ENCODE measurements around the gene DPP4. TPM values are rescaled to one million over a fixed set of nuclear protein-coding genes. Genes with fewer than 3 reads are reported as not detected.

DPP4 gene
- total and polyA plus RNA-seq, 2 experiments from 2014 or later = 149 to 218 TPM

DNA sequence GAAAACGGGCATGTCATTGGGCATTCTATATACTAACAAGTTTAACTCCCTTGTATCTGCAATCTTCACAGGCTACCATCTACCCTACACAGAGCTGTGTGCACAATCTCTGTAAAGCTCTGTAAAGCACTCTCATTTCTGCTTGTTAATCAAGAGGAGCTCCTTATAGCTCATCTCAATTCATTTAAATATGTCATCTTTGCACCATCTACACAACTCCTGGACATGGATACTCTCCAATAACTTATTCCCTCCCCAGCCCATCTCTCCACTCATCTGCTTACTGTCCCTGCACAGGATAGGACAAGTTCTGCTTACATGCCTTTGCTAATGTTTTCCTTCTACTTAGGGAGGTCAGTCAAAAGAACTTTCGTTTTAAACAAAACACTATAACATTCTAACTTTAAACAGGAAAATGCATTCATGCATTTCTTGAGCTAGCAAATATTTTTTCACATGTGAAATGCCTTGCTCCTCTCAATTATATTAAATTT is 61.4 kb downstream of the DPP4 start:
- no peak overlapping the region for H3K4me3 ChIP-seq
- peaks cover 13% of the 10 kb centered on the region for H3K4me1 ChIP-seq (ENCODE audit: insufficient read depth)
- H3K27ac ChIP-seq = no peak overlapping the region
- H3K36me3 ChIP-seq (replicated peaks; ENCODE audit: insufficient read depth, low read depth) = no peaks in the 10 kb centered on the region
- H4K20me1 ChIP-seq (ENCODE audit: insufficient read depth, poor library complexity, severe bottlenecking) = no peaks in the 10 kb centered on the region
- 71% methylated on average over 2 of the region's 2 CpGs for WGBS (ENCODE audit: low lambda C conversion rate, missing lambda C conversion rate)
- H3K9me3 ChIP-seq (ENCODE audit: low read depth) = no peaks in the 10 kb centered on the region
- no peak overlapping the region for H2AFZ ChIP-seq
- no peak for TF ChIP-seq EZH2 (IDR thresholded peaks at IDR 0.05; ENCODE audit: borderline replicate concordance)
- TF ChIP-seq EZH2phosphoT487 (IDR thresholded peaks at IDR 0.05; ENCODE audit: low read depth, severe bottlenecking, unreplicated experiment) = no peak
- TF ChIP-seq, protein P1, sequence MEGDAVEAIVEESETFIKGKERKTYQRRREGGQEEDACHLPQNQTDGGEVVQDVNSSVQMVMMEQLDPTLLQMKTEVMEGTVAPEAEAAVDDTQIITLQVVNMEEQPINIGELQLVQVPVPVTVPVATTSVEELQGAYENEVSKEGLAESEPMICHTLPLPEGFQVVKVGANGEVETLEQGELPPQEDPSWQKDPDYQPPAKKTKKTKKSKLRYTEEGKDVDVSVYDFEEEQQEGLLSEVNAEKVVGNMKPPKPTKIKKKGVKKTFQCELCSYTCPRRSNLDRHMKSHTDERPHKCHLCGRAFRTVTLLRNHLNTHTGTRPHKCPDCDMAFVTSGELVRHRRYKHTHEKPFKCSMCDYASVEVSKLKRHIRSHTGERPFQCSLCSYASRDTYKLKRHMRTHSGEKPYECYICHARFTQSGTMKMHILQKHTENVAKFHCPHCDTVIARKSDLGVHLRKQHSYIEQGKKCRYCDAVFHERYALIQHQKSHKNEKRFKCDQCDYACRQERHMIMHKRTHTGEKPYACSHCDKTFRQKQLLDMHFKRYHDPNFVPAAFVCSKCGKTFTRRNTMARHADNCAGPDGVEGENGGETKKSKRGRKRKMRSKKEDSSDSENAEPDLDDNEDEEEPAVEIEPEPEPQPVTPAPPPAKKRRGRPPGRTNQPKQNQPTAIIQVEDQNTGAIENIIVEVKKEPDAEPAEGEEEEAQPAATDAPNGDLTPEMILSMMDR (IDR thresholded peaks at IDR 0.05; ENCODE audit: poor library complexity) = no peak
- H3K27me3 ChIP-seq = no peaks in the 10 kb centered on the region
- H3K4me2 ChIP-seq = no peak overlapping the region
- H3K9me2 ChIP-seq (replicated peaks; ENCODE audit: insufficient read depth) = no peaks in the 10 kb centered on the region
- no peak for DNase-seq (ENCODE audit: low spot score)
- H3K79me2 ChIP-seq = no peaks in the 10 kb centered on the region

DNA sequence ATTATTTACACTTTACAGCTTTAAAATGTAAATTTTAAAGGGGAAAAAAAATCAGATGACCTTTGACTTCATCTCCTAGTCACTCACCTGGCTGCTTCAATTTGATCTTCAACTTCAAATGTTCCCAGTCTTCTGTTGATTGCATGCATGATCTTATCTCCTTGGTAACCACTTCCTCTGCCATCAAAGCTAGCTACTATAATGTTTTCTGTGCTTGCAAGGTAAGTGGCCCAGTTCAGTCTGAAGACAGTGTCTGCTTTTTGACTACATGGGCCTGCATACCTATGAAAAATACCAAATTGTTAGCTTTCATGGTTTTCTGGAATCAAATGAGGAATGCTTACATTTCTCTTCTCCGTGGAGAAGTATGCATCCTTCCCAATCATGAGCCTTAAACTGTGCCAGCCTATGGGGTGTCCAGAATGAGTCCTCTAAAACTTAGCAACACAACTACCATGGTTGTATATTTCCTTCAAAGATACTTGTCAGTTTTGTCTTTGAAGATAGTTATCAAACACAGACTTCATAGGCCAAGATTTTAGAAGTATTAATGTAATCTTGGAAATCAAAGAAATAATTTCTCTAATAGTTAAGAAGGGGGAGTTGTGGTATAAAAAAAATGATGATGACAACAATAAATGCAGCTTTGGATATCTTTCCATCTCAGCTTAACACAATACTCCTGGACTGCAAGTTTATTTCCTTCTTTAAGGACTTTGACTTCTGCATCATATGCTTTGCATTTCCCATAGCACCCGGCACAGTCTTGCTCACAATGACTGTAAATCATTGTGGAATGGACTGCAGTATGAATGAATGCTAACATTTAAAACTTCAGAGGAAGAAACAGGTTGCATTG is 62.1 kb downstream of the DPP4 start:
- 69% methylated on average over 2 of the region's 2 CpGs for WGBS (ENCODE audit: low lambda C conversion rate, missing lambda C conversion rate)
- Histone ChIP-seq H3K27ac (no peak overlapping the region), H3K36me3 (replicated peaks; ENCODE audit: insufficient read depth, low read depth) (no peaks in the 10 kb centered on the region), H3K79me2 (no peaks in the 10 kb centered on the region), H2AFZ (no peak overlapping the region), H3K4me1 (ENCODE audit: insufficient read depth) (peaks cover 13% of the 10 kb centered on the region), H3K4me3 (no peak overlapping the region), H3K27me3 (no peaks in the 10 kb centered on the region), H3K9me3 (ENCODE audit: low read depth) (no peaks in the 10 kb centered on the region), H3K9me2 (replicated peaks; ENCODE audit: insufficient read depth) (no peaks in the 10 kb centered on the region), H3K4me2 (no peak overlapping the region), H4K20me1 (ENCODE audit: insufficient read depth, poor library complexity, severe bottlenecking) (no peaks in the 10 kb centered on the region)
- DNase-seq (ENCODE audit: low spot score) = no peak
- TF ChIP-seq EZH2phosphoT487 (IDR thresholded peaks at IDR 0.05; ENCODE audit: low read depth, severe bottlenecking, unreplicated experiment) (no peak), EZH2 (IDR thresholded peaks at IDR 0.05; ENCODE audit: borderline replicate concordance) (no peak)
- TF ChIP-seq, protein P1 (IDR thresholded peaks at IDR 0.05; ENCODE audit: poor library complexity) = no peak

DNA sequence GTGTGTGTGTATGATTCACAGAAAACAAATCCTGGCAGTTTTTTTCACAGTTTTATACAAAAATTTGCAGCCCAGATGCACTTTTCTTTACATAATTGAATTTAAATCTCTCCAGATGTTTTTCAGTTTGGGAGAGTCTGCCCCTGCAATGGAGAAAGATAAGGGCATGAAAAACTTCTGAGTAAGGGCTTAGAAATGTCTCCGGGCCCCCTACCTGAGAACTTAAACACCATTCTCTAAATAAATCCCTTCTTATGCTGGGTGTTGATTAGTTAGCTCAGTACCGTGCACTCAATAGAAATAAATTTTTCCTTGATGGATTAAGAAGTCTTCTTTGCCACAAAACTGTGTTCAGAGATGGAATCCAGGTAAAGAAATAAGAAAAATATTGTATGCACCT is 64.5 kb downstream of the DPP4 start:
- H4K20me1 ChIP-seq (ENCODE audit: insufficient read depth, poor library complexity, severe bottlenecking) = no peaks in the 10 kb centered on the region
- H3K4me3 ChIP-seq = no peak overlapping the region
- DNase-seq (ENCODE audit: low spot score) = no peak
- H3K27me3 ChIP-seq = no peaks in the 10 kb centered on the region
- H3K4me2 ChIP-seq = no peak overlapping the region
- no peaks in the 10 kb centered on the region for H3K9me2 ChIP-seq (replicated peaks; ENCODE audit: insufficient read depth)
- no peak overlapping the region for H2AFZ ChIP-seq
- H3K4me1 ChIP-seq (ENCODE audit: insufficient read depth) = peaks cover 13% of the 10 kb centered on the region
- H3K9me3 ChIP-seq (ENCODE audit: low read depth) = no peaks in the 10 kb centered on the region
- no peaks in the 10 kb centered on the region for H3K79me2 ChIP-seq
- H3K36me3 ChIP-seq (replicated peaks; ENCODE audit: insufficient read depth, low read depth) = no peaks in the 10 kb centered on the region
- H3K27ac ChIP-seq = no peak overlapping the region
- 2% methylated on average over 2 of the region's 2 CpGs for WGBS (ENCODE audit: low lambda C conversion rate, missing lambda C conversion rate)
- TF ChIP-seq EZH2phosphoT487 (IDR thresholded peaks at IDR 0.05; ENCODE audit: low read depth, severe bottlenecking, unreplicated experiment) (no peak), EZH2 (IDR thresholded peaks at IDR 0.05; ENCODE audit: borderline replicate concordance) (no peak)
- TF ChIP-seq, protein P1 (IDR thresholded peaks at IDR 0.05; ENCODE audit: poor library complexity) = no peak
